Measurements from ENCODE around the gene LRRD1. TPM values are rescaled to one million over a fixed set of nuclear protein-coding genes. Genes with fewer than 3 reads are reported as not detected.

Gene LRRD1
- total RNA-seq, 1 experiment from 2014 or later, result not detected

DNA sequence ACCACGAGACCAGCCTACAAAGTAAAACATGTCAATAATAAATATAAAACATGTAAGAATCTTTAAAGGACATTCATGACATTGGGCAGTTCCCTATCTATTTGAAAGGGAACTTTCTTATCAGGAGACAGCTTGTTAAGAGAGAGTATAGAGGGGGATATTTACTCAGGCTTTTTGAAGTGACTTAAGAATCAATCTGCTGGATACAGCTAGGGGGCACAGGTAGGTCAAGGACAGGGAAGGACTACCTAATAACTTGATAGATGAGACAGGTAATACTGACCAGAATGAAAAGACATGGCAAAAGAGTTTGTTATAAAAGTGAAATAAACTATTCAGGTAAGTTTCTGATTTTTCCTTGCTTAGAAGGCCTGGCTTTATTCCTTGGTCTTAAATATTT, 21.8 kb upstream of the LRRD1 start:
- Histone ChIP-seq H4K5ac (ENCODE audit: insufficient read length, low read depth, low read length) (no peak overlapping the region), H3K23me2 (ENCODE audit: insufficient read length, low read depth, low read length, poor library complexity, severe bottlenecking) (no peaks in the 10 kb centered on the region), H3K27me3 (ENCODE audit: insufficient read depth, low read length) (no peaks in the 10 kb centered on the region), H3K14ac (ENCODE audit: insufficient read depth, low read length) (no peak overlapping the region), H3K23ac (ENCODE audit: insufficient read length, low read depth, low read length) (no peak overlapping the region), H4K8ac (replicated peaks; ENCODE audit: insufficient read length, low read depth, low read length) (no peak overlapping the region), H2BK12ac (ENCODE audit: insufficient read length, low read depth, low read length) (no peak overlapping the region), H3K9me3 (ENCODE audit: control insufficient read depth, low read depth, low read length) (no peaks in the 10 kb centered on the region), H2BK20ac (ENCODE audit: low read depth, low read length, poor library complexity, severe bottlenecking) (no peak overlapping the region), H3K79me1 (ENCODE audit: insufficient read depth, low read depth, low read length, poor library complexity, severe bottlenecking) (no peaks in the 10 kb centered on the region), H3K79me2 (ENCODE audit: insufficient read depth, low read length) (no peaks in the 10 kb centered on the region), H3K56ac (ENCODE audit: insufficient read length, low read depth, low read length) (no peak overlapping the region), H2BK120ac (ENCODE audit: low read depth, low read length, poor library complexity, severe bottlenecking) (no peak overlapping the region), H2BK5ac (ENCODE audit: insufficient read length, low read length) (no peak overlapping the region), H4K91ac (ENCODE audit: insufficient read length, low read depth, low read length) (no peak overlapping the region), H2AK5ac (ENCODE audit: insufficient read length, low read length) (no peak overlapping the region), H3K9ac (ENCODE audit: extremely low read depth, insufficient read length, low read length) (no peak overlapping the region), H3K18ac (ENCODE audit: insufficient read length, low read depth, low read length) (no peak overlapping the region), H3K27ac (ENCODE audit: insufficient read length, low read depth, low read length) (no peak overlapping the region), H3K4ac (ENCODE audit: low read depth, low read length) (no peak overlapping the region), H2AFZ (ENCODE audit: low read length) (no peak overlapping the region), H3K4me1 (ENCODE audit: insufficient read depth, low read length) (no peaks in the 10 kb centered on the region), H2BK15ac (ENCODE audit: low read depth, low read length) (no peak overlapping the region), H3T11ph (ENCODE audit: low read length) (no peak overlapping the region), H3K4me2 (ENCODE audit: insufficient read depth, insufficient read length, low read length) (no peak overlapping the region), H4K20me1 (ENCODE audit: control insufficient read depth, insufficient read depth, insufficient read length) (no peaks in the 10 kb centered on the region)
- no CpG with 5 or more reads among the region's 1 CpG for WGBS (ENCODE audit: extremely low coverage, insufficient read length, low lambda C conversion rate)
- Mint-ChIP-seq H3K4me3 (no peak overlapping the region), H3K9me3 (peaks cover 0 to 3% of the 10 kb centered on the region in 2 experiments; a peak in 1 of 5 replicates), H3K4me1 (no peaks in the 10 kb centered on the region), H3K36me3 (ENCODE audit: insufficient read depth in 1 of 3, low read depth in 3 of 3) (peaks cover 2 to 22% (median 16%) of the 10 kb centered on the region in 3 experiments; a peak in 6 of 7 replicates), H3K27ac (no peak overlapping the region), H3K27me3 (ENCODE audit: low read depth) (no peaks in the 10 kb centered on the region)
- TF ChIP-seq, protein P1, sequence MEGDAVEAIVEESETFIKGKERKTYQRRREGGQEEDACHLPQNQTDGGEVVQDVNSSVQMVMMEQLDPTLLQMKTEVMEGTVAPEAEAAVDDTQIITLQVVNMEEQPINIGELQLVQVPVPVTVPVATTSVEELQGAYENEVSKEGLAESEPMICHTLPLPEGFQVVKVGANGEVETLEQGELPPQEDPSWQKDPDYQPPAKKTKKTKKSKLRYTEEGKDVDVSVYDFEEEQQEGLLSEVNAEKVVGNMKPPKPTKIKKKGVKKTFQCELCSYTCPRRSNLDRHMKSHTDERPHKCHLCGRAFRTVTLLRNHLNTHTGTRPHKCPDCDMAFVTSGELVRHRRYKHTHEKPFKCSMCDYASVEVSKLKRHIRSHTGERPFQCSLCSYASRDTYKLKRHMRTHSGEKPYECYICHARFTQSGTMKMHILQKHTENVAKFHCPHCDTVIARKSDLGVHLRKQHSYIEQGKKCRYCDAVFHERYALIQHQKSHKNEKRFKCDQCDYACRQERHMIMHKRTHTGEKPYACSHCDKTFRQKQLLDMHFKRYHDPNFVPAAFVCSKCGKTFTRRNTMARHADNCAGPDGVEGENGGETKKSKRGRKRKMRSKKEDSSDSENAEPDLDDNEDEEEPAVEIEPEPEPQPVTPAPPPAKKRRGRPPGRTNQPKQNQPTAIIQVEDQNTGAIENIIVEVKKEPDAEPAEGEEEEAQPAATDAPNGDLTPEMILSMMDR (conservative IDR thresholded peaks at IDR 0.05), result peak; percentile 42; the same call in 2 of the 3 replicates
- no peak for DNase-seq

Measured in H9 (cell line).